ENCODE results near the gene WDR36. TPM values are rescaled to one million over a fixed set of nuclear protein-coding genes. Genes with fewer than 3 reads are reported as not detected.

The WDR36 gene
- total and polyA plus RNA-seq, 2 experiments from 2014 or later: 18.5 to 56.8 TPM

- TF ChIP-seq STAT1 (IDR thresholded peaks at IDR 0.05; ENCODE audit: unreplicated experiment): no peak
- TF ChIP-seq, protein P1, sequence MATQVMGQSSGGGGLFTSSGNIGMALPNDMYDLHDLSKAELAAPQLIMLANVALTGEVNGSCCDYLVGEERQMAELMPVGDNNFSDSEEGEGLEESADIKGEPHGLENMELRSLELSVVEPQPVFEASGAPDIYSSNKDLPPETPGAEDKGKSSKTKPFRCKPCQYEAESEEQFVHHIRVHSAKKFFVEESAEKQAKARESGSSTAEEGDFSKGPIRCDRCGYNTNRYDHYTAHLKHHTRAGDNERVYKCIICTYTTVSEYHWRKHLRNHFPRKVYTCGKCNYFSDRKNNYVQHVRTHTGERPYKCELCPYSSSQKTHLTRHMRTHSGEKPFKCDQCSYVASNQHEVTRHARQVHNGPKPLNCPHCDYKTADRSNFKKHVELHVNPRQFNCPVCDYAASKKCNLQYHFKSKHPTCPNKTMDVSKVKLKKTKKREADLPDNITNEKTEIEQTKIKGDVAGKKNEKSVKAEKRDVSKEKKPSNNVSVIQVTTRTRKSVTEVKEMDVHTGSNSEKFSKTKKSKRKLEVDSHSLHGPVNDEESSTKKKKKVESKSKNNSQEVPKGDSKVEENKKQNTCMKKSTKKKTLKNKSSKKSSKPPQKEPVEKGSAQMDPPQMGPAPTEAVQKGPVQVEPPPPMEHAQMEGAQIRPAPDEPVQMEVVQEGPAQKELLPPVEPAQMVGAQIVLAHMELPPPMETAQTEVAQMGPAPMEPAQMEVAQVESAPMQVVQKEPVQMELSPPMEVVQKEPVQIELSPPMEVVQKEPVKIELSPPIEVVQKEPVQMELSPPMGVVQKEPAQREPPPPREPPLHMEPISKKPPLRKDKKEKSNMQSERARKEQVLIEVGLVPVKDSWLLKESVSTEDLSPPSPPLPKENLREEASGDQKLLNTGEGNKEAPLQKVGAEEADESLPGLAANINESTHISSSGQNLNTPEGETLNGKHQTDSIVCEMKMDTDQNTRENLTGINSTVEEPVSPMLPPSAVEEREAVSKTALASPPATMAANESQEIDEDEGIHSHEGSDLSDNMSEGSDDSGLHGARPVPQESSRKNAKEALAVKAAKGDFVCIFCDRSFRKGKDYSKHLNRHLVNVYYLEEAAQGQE (IDR thresholded peaks at IDR 0.05; ENCODE audit: unreplicated experiment): no peak
Observed at GRCh38 chr5:111131356-111131755, 39.2 kb downstream of the WDR36 start (continued).

GRCh38 chr5:111132076-111132475 is 39.9 kb downstream of the WDR36 start:
- Histone ChIP-seq H3K27me3 (ENCODE audit: insufficient read depth) (no peaks in the 10 kb centered on the region), H3K79me2 (replicated peaks; ENCODE audit: insufficient read depth) (no peaks in the 10 kb centered on the region), H3K4me1 (ENCODE audit: insufficient read depth) (peaks cover 73% of the 10 kb centered on the region), H3K4me2 (peak overlapping the region; percentile 33), H4K20me1 (replicated peaks; ENCODE audit: insufficient read depth) (no peaks in the 10 kb centered on the region), H2AFZ (no peak overlapping the region; the same call in 1 of the 2 replicates), H3K27ac (ENCODE audit: low read depth) (no peak overlapping the region), H3F3A (replicated peaks; ENCODE audit: low read depth) (no peaks in the 10 kb centered on the region), H3K9me2 (ENCODE audit: insufficient read depth) (no peaks in the 10 kb centered on the region), H3K4me3 (no peak overlapping the region), H3K36me3 (ENCODE audit: insufficient read depth) (no peaks in the 10 kb centered on the region)
- ATAC-seq (no peak), DNase-seq (ENCODE audit: low spot score) (no peak)
- peaks cover 65% of the 10 kb centered on the region for H3K4me1 Mint-ChIP-seq
- H3K36me3 Mint-ChIP-seq (ENCODE audit: low read depth): peaks cover 8% of the 10 kb centered on the region; the same call in 2 of the 3 replicates
- H3K4me3 Mint-ChIP-seq: no peak overlapping the region; the same call in 2 of the 3 replicates
- no peaks in the 10 kb centered on the region for H3K27me3 Mint-ChIP-seq (ENCODE audit: insufficient read depth, low read depth, poor library complexity)
- no peaks in the 10 kb centered on the region for H3K9me3 Mint-ChIP-seq
- H3K27ac Mint-ChIP-seq: peak overlapping the region; percentile 87
- TF ChIP-seq ZNF114 (CRISPR knock-in tag; IDR thresholded peaks at IDR 0.05) (no peak), ETS1 (IDR thresholded peaks at IDR 0.05) (no peak), EZH2phosphoT487 (IDR thresholded peaks at IDR 0.05; ENCODE audit: unreplicated experiment) (no peak), CREB1 (CRISPR knock-in tag; IDR thresholded peaks at IDR 0.05; ENCODE audit: low read depth) (no peak), JUNB (IDR thresholded peaks at IDR 0.05; ENCODE audit: unreplicated experiment) (no peak), EZH2 (IDR thresholded peaks at IDR 0.05; ENCODE audit: low read depth, unreplicated experiment) (no peak), ZNF462 (CRISPR knock-in tag; IDR thresholded peaks at IDR 0.05) (no peak), POLR2AphosphoS5 (IDR thresholded peaks at IDR 0.05; ENCODE audit: low read depth) (no peak), STAT1 (IDR thresholded peaks at IDR 0.05; ENCODE audit: unreplicated experiment) (no peak), ZNF331 (CRISPR knock-in tag; IDR thresholded peaks at IDR 0.05; ENCODE audit: low read depth) (no peak)
- TF ChIP-seq, protein P1 (IDR thresholded peaks at IDR 0.05; ENCODE audit: unreplicated experiment): no peak

Data from GM23338 (cell line).